Measurements from ENCODE around the gene RPS18. TPM values are rescaled to one million over a fixed set of nuclear protein-coding genes. Genes with fewer than 3 reads are reported as not detected.
A peak's percentile ranks its signal among the peaks of the same experiment; 100 is the strongest.

RPS18 gene
- polyA plus RNA-seq, 1 of the 3 experiments (the other 2 are of a cell fraction) = 12,112 TPM

DNA sequence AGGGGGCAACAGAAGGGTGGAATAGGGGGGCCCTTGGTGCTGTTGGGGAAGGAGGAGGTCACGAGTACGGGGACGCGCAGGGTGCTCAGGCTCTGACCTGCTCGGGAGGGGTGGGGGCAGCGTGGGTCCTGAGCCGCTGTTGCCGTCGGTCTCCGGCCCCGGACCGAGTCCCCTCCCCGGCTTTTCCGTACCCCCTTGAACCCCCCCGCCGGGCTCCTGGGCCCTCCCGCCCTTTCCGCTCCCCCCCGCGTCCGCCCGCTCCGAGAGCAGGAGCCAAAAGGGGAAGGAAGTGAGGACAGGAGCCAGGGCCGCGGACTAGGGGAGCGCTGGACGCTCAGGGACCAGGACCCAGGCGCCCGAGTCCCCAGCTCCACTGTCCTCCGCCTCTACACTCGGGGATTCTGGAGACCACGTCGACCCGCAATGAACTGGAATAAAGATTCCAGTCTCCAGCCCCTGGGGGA lies 26.9 kb downstream of the RPS18 start, which contains the start of gene RGL2:
TSS of gene RGL2 (minus strand) at position 170 of the 464 bp plus-strand sequence. CDS start 332 bp downstream, outside the sequence.
- H3K36me3 ChIP-seq (replicated peaks in 1 of 2; ENCODE audit: control insufficient read depth in 1 of 2, insufficient read depth in 2 of 2, low read length in 1 of 2) = peaks cover 17 to 26% of the 10 kb centered on the region in 2 experiments
- peaks cover 22% of the 10 kb centered on the region for H3F3A ChIP-seq (replicated peaks; ENCODE audit: insufficient read depth)
- no peaks in the 10 kb centered on the region for H3K9me2 ChIP-seq
- peak; percentile 78 for DNase-seq
- peak within 1 kb of the TSS; percentile 94 for H3K9ac ChIP-seq
- H4K20me1 ChIP-seq (ENCODE audit: insufficient read depth) = peaks cover 11% of the 10 kb centered on the region; the same call in 1 of the 2 replicates
- no peaks in the 10 kb centered on the region for H3K27me3 ChIP-seq (ENCODE audit: insufficient read depth)
- ChIA-PET CTCF (interaction anchor here (0.7 to 2.9 kb wide), 15 partner anchors 8 to 126 kb away, joined by 3 to 30 read pairs (median 5); partner anchors contain the start of genes B3GALT4, PFDN6, RPS18 and TAPBP), POLR2A (interaction anchor here (1.2 to 3.3 kb wide), 9 partner anchors 10 to 327 kb away, joined by 4 to 30 read pairs (median 7); partner anchors contain the start of genes B3GALT4, PFDN6, RING1 and RPS18)
- TF ChIP-seq MEF2A (IDR thresholded peaks at IDR 0.05; ENCODE audit: borderline replicate concordance, low read depth) (no peak), SMC3 (IDR thresholded peaks at IDR 0.05; ENCODE audit: low read depth, low read length) (no peak), NFIC (IDR thresholded peaks at IDR 0.05; ENCODE audit: borderline replicate concordance) (peak; percentile 25; the same call in 1 of the 2 replicates), FOXM1 (IDR thresholded peaks at IDR 0.05; ENCODE audit: low read depth) (no peak), TEAD4 (IDR thresholded peaks at IDR 0.05; ENCODE audit: borderline replicate concordance, insufficient read depth) (no peak)
- TF ChIP-seq, protein P1, sequence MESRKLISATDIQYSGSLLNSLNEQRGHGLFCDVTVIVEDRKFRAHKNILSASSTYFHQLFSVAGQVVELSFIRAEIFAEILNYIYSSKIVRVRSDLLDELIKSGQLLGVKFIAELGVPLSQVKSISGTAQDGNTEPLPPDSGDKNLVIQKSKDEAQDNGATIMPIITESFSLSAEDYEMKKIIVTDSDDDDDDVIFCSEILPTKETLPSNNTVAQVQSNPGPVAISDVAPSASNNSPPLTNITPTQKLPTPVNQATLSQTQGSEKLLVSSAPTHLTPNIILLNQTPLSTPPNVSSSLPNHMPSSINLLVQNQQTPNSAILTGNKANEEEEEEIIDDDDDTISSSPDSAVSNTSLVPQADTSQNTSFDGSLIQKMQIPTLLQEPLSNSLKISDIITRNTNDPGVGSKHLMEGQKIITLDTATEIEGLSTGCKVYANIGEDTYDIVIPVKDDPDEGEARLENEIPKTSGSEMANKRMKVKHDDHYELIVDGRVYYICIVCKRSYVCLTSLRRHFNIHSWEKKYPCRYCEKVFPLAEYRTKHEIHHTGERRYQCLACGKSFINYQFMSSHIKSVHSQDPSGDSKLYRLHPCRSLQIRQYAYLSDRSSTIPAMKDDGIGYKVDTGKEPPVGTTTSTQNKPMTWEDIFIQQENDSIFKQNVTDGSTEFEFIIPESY (IDR thresholded peaks at IDR 0.05; ENCODE audit: borderline replicate concordance, low read depth) = no peak
- TF ChIP-seq, protein P2, sequence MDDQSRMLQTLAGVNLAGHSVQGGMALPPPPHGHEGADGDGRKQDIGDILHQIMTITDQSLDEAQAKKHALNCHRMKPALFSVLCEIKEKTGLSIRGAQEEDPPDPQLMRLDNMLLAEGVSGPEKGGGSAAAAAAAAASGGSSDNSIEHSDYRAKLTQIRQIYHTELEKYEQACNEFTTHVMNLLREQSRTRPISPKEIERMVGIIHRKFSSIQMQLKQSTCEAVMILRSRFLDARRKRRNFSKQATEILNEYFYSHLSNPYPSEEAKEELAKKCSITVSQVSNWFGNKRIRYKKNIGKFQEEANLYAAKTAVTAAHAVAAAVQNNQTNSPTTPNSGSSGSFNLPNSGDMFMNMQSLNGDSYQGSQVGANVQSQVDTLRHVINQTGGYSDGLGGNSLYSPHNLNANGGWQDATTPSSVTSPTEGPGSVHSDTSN (IDR thresholded peaks at IDR 0.05) = peak; percentile 26; the same call in 1 of the 2 replicates
- TF ChIP-seq, protein P3, sequence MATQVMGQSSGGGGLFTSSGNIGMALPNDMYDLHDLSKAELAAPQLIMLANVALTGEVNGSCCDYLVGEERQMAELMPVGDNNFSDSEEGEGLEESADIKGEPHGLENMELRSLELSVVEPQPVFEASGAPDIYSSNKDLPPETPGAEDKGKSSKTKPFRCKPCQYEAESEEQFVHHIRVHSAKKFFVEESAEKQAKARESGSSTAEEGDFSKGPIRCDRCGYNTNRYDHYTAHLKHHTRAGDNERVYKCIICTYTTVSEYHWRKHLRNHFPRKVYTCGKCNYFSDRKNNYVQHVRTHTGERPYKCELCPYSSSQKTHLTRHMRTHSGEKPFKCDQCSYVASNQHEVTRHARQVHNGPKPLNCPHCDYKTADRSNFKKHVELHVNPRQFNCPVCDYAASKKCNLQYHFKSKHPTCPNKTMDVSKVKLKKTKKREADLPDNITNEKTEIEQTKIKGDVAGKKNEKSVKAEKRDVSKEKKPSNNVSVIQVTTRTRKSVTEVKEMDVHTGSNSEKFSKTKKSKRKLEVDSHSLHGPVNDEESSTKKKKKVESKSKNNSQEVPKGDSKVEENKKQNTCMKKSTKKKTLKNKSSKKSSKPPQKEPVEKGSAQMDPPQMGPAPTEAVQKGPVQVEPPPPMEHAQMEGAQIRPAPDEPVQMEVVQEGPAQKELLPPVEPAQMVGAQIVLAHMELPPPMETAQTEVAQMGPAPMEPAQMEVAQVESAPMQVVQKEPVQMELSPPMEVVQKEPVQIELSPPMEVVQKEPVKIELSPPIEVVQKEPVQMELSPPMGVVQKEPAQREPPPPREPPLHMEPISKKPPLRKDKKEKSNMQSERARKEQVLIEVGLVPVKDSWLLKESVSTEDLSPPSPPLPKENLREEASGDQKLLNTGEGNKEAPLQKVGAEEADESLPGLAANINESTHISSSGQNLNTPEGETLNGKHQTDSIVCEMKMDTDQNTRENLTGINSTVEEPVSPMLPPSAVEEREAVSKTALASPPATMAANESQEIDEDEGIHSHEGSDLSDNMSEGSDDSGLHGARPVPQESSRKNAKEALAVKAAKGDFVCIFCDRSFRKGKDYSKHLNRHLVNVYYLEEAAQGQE (IDR thresholded peaks at IDR 0.05; ENCODE audit: low read depth, low read length) = no peak
- peak within 1 kb of the TSS; percentile 40; the same call in 1 of the 2 replicates for H2AFZ ChIP-seq (ENCODE audit: low read depth)
- H3K4me2 ChIP-seq = peak within 1 kb of the TSS; percentile 94
- H3K4me1 ChIP-seq (ENCODE audit: control insufficient read depth in 1 of 2, insufficient read depth in 2 of 2, low read depth in 1 of 2, low read length in 1 of 2) = peaks cover 4 to 13% of the 10 kb centered on the region in 2 experiments; a peak in 1 of 4 replicates
- 0% methylated on average over 21 of the region's 34 CpGs for WGBS (ENCODE audit: low lambda C conversion rate)
- peak within 1 kb of the TSS; percentile 84 to 89 for H3K4me3 ChIP-seq (ENCODE audit: low read depth in 2 of 2, low read length in 1 of 2)
- no peaks in the 10 kb centered on the region for H3K9me3 ChIP-seq
- H3K27ac ChIP-seq (ENCODE audit: low read depth in 2 of 2, low read length in 1 of 2) = peak within 1 kb of the TSS; percentile 99
- H3K79me2 ChIP-seq (ENCODE audit: insufficient read depth) = peaks cover 48% of the 10 kb centered on the region
